Esophagus muscularis mucosa (tissue), 4 donors: ENCODE measurements around the gene CS. TPM values are rescaled to one million over a fixed set of nuclear protein-coding genes. Genes with fewer than 3 reads are reported as not detected.

Source experiments
- DNase-seq: peaks from one replicate; pipeline ENCODE4 v3.0.0-alpha.2; 2017; ENCODE audit errors: extremely low spot score
- H3K27ac ChIP-seq, 4 donors: fragments of 200-600 bp; sonication (generic); replicated peaks in 1 of 4; 1 replicate in 3 of 4; 2 replicates in 1 of 4; pipeline ENCODE4 v1.5.1; 2016 to 2019; ENCODE audit warnings: mild to moderate bottlenecking in 1 of 4
- H3K27me3 ChIP-seq, 4 donors: fragments of 200-600 bp; sonication (generic); one replicate each; pipeline versions ENCODE4 v1.5.1 to v1.6.0; 2016 to 2019
- H3K36me3 ChIP-seq, 4 donors: fragments of 200-600 bp; sonication (generic); one replicate each; pipeline ENCODE4 v1.5.1; 2016 to 2019
- H3K4me1 ChIP-seq, 4 donors: fragments of 200-600 bp; sonication (generic); one replicate each; pipeline ENCODE4 v1.5.1; 2016 to 2019
- H3K4me3 ChIP-seq, 4 donors: fragments of 200-600 bp; sonication (generic); 1 replicate in 2 of 4; 2 replicates in 2 of 4; pipeline ENCODE4 v1.5.1; 2016 to 2019; ENCODE audit warnings: mild to moderate bottlenecking in 4 of 4, moderate library complexity in 1 of 4
- H3K9me3 ChIP-seq, 4 donors: fragments of 200-600 bp; sonication (generic); 1 replicate in 3 of 4; 2 replicates in 1 of 4; pipeline ENCODE4 v1.5.1; 2016 to 2019
- EP300 ChIP-seq: sonication (generic); formaldehyde crosslinking; IDR thresholded peaks from one replicate; pipeline ENCODE4 v1.6.1; 2017; ENCODE audit warnings: antibody characterized with exemption
- POLR2A ChIP-seq: fragments of 450-650 bp; IDR thresholded peaks from one replicate; pipeline ENCODE4 v1.6.1; 2017; ENCODE audit warnings: antibody characterized with exemption, moderate library complexity, mild to moderate bottlenecking, low read depth
- POLR2AphosphoS5 ChIP-seq, 2 donors: sonication (generic); formaldehyde crosslinking; IDR thresholded peaks; one replicate each; pipeline ENCODE4 v1.6.1; 2017; ENCODE audit warnings: antibody characterized with exemption in 2 of 2
- WGBS: methylation state at CpG from one replicate; pipeline ENCODE4 v1.1.5; 2018; 5-methylcytosine and 5-hydroxymethylcytosine counted together
- intact Hi-C: fragments of 100-400 bp; cut with DNase I; formaldehyde crosslinking; loops from one replicate; pipeline ENCODE4 v1.15.1; 2023
- total RNA-seq, 4 donors: library from RNA; depleted of rRNA; stranded (reverse); fragments of >200 nt; gene quantifications; one replicate each; pipeline versions ENCODE4 v1.1.0 to v1.2.1, GENCODE V29; 2016
- TF ChIP-seq, protein P1 (sequence below), 3 experiments: fragments of 200-600 bp in 2 of 3; fragments of 450-650 bp in 1 of 3; sonication (generic) in 2 of 3; IDR thresholded peaks; one replicate each; pipeline ENCODE4 v1.5.1; 2017 to 2019; ENCODE audit warnings: antibody characterized with exemption in 3 of 3, mild to moderate bottlenecking in 2 of 3, moderate library complexity in 1 of 3

The CS gene
- total RNA-seq, 4 donors from 2014 or later, result 91.8 to 155 (median 111) TPM

DNA sequence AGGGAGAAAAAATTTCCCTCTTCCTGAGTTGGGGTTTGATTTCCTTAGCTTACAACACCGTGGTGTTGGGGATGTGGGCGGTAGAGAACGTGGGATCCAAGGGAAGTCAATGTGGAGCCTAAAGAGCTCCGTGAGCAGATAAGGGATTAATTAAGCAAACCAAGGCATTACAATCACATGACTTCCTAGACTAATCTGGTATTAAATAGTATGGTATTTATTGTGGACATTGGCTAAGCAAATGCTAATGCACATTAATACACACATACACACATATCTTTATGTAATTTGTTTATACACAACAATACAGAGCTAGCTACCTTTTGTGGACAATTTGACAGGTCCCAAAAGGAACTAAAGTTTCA, 77.6 kb downstream of the CS start:
- H3K27ac ChIP-seq, result peak overlapping the region; percentile 94 to 98 (median 96)
- WGBS, result 16% methylated on average over 4 of the region's 4 CpGs
- no peaks in the 10 kb centered on the region for H3K27me3 ChIP-seq
- TF ChIP-seq POLR2AphosphoS5 (IDR thresholded peaks at IDR 0.05) (no peak), EP300 (no peak), POLR2A (no peak)
- TF ChIP-seq, protein P1, sequence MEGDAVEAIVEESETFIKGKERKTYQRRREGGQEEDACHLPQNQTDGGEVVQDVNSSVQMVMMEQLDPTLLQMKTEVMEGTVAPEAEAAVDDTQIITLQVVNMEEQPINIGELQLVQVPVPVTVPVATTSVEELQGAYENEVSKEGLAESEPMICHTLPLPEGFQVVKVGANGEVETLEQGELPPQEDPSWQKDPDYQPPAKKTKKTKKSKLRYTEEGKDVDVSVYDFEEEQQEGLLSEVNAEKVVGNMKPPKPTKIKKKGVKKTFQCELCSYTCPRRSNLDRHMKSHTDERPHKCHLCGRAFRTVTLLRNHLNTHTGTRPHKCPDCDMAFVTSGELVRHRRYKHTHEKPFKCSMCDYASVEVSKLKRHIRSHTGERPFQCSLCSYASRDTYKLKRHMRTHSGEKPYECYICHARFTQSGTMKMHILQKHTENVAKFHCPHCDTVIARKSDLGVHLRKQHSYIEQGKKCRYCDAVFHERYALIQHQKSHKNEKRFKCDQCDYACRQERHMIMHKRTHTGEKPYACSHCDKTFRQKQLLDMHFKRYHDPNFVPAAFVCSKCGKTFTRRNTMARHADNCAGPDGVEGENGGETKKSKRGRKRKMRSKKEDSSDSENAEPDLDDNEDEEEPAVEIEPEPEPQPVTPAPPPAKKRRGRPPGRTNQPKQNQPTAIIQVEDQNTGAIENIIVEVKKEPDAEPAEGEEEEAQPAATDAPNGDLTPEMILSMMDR (IDR thresholded peaks at IDR 0.05), result no peak
- peak overlapping the region; percentile 75 to 87 (median 80) for H3K4me3 ChIP-seq
- peaks cover 40 to 73% (median 64%) of the 10 kb centered on the region in 4 donors for H3K4me1 ChIP-seq
- no peak for DNase-seq
- no peaks in the 10 kb centered on the region for H3K9me3 ChIP-seq
- peaks cover 0 to 19% (median 2%) of the 10 kb centered on the region in 4 donors for H3K36me3 ChIP-seq
- intact Hi-C loops, result no loop called here

DNA sequence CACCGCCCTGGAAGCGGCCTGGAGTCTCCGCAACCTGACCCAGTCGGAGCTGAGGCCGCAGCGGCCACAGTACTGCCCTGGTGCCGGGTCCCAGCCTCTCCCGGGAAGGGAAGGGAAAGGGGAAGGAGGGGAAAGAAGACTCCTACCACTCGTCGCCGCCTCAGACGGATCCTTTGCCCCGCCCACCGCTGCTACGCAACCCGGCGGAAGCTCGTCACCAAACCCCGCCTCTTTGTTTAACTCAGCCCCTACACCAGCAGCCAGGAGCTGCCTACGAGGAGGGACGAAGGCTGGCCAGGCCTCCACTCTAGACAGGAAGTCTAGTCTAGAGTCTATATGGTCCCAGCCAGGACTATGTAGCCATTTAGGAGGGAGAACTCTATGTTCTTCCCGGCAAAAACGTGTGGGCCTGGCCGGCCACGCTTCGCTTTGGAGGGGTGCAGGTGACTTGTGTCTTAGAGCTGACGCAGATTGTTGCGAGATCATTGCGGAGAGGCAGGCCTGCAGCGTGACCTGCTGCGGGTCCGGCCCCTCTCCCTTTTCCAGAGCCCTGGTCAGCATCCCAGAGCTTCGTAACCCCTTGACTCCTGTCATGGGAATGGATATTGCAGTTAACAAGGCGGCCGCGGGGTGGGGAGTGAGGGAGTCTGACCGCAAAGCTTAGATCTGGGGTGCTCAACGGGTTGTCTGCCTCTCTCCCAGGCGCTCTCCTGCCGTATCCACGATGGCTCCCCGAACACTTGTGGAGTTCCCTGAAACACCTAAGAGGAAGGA, 78.2 kb downstream of the CS start, which contains the start of gene RNF41:
Gene RNF41 (minus strand): TSS at position 166 of the 774 bp plus-strand sequence. CDS start 7,875 bp downstream, outside the sequence.
- peak; percentile 100 for TF ChIP-seq POLR2AphosphoS5 (IDR thresholded peaks at IDR 0.05)
- TF ChIP-seq POLR2A, result peak; percentile 94
- no peak for TF ChIP-seq EP300
- TF ChIP-seq, protein P1 (IDR thresholded peaks at IDR 0.05), result peak in 1 of 3 experiments; percentile 18
- Histone ChIP-seq H3K4me3 (peak within 1 kb of the TSS; percentile 75 to 87 (median 80)), H3K9me3 (no peaks in the 10 kb centered on the region), H3K27ac (peak within 1 kb of the TSS; percentile 94 to 98 (median 96)), H3K4me1 (peaks cover 40 to 78% (median 67%) of the 10 kb centered on the region in 4 donors), H3K27me3 (no peaks in the 10 kb centered on the region), H3K36me3 (peaks cover 0 to 19% (median 2%) of the 10 kb centered on the region in 4 donors)
- peak; percentile 99 for DNase-seq
- intact Hi-C loops, result no loop called here
- 2% methylated on average over 29 of the region's 42 CpGs for WGBS

Other genes with a start within 250 kb of the CS start
- gene ERBB3, start 220.2 kb downstream of the CS start, total RNA-seq, result 10 to 100 TPM; 13.9 to 25.0 (median 19.0) TPM
- 100 to 1,000 TPM in 2 of 4 donors, 10 to 100 TPM in 2; 90.5 to 133 (median 105) TPM for gene PA2G4, start 195.8 kb downstream of the CS start, total RNA-seq
- gene RPL41, start 183.7 kb downstream of the CS start, total RNA-seq, result 1,000 to 10,000 TPM; 1,962 to 4,166 (median 3,502) TPM
- gene ZC3H10, start 182.1 kb downstream of the CS start, total RNA-seq, result 1 to 10 TPM; 5.0 to 7.9 (median 6.6) TPM
- gene ESYT1, start 172.1 kb downstream of the CS start, total RNA-seq, result 100 to 1,000 TPM; 151 to 245 (median 214) TPM
- 10 to 100 TPM; 28.5 to 39.4 (median 33.6) TPM for gene MYL6B, start 147.7 kb downstream of the CS start, total RNA-seq
- gene MYL6, start 142.0 kb downstream of the CS start, total RNA-seq, result 1,000 to 10,000 TPM; 5,145 to 8,531 (median 5,986) TPM
- 100 to 1,000 TPM in 2 of 4 donors, 10 to 100 TPM in 2; 62.1 to 111 (median 94.3) TPM for gene SMARCC2, start 110.8 kb downstream of the CS start, total RNA-seq
- gene RNF41, start 78.4 kb downstream of the CS start, total RNA-seq, result 100 to 1,000 TPM in 3 of 4 donors, 10 to 100 TPM in 1; 64.4 to 165 (median 109) TPM
- 10 to 100 TPM; 27.0 to 36.4 (median 30.9) TPM for gene NABP2, start 76.0 kb downstream of the CS start, total RNA-seq
- gene SLC39A5, start 70.3 kb downstream of the CS start, total RNA-seq, result not detected
- gene ANKRD52, start 41.9 kb downstream of the CS start, total RNA-seq, result 10 to 100 TPM; 13.8 to 31.5 (median 19.6) TPM
- gene COQ10A, start 33.4 kb downstream of the CS start, total RNA-seq, result 10 to 100 TPM; 12.4 to 22.8 (median 15.7) TPM
- gene CNPY2, start 15.7 kb upstream of the CS start, total RNA-seq, result 10 to 100 TPM; 48.8 to 61.5 (median 50.3) TPM
- gene PAN2, start 33.7 kb upstream of the CS start, total RNA-seq, result 10 to 100 TPM; 14.1 to 34.5 (median 24.4) TPM
- not detected for gene IL23A, start 38.6 kb upstream of the CS start, total RNA-seq
- gene STAT2, start 59.8 kb upstream of the CS start, total RNA-seq, result 10 to 100 TPM; 55.7 to 78.9 (median 68.2) TPM
- gene APOF, start 62.5 kb upstream of the CS start, total RNA-seq, result not detected
- 1 to 10 TPM; 2.3 to 4.1 (median 2.4) TPM for gene TIMELESS, start 149.1 kb upstream of the CS start, total RNA-seq
- gene MIP, start 154.3 kb upstream of the CS start, total RNA-seq, result not detected
- 1 to 10 TPM; 1.4 to 2.2 (median 1.9) TPM for gene SPRYD4, start 168.2 kb upstream of the CS start, total RNA-seq
- 1 to 10 TPM in 1 of 4 donors, under 1 TPM in 2, not detected in 1; 0.97 to 1.0 (median 0.99) TPM for gene GLS2, start 187.8 kb upstream of the CS start, total RNA-seq
- gene RBMS2, start 221.5 kb upstream of the CS start, total RNA-seq, result 10 to 100 TPM; 31.6 to 49.4 (median 40.4) TPM